Measurements from ENCODE around the gene ICE1. TPM values are rescaled to one million over a fixed set of nuclear protein-coding genes. Genes with fewer than 3 reads are reported as not detected.
"Not testable (repeated sequence)": the region's sequence is repeated elsewhere in the genome, so short reads cannot be mapped to it uniquely, and the experiment has no call there.

The ICE1 gene
- polyA plus RNA-seq, 10 donors: 22.0 to 31.8 (median 26.6) TPM

GRCh38 chr5:5436203-5436760, 13.8 kb downstream of the ICE1 start:
- DNase-seq: no peak

- no peak for DNase-seq
These were observed 15.0 kb downstream of the ICE1 start for GRCh38 chr5:5437227-5438172.

GRCh38 chr5:5451863-5452262, 29.4 kb downstream of the ICE1 start:
- DNase-seq: no peak

GRCh38 chr5:5453131-5453530, 30.7 kb downstream of the ICE1 start:
- no peak for DNase-seq

GRCh38 chr5:5454391-5454790, 31.9 kb downstream of the ICE1 start:
- no peak for DNase-seq

GRCh38 chr5:5456858-5457257, 34.4 kb downstream of the ICE1 start:
- DNase-seq: no peak

- no peak for DNase-seq
These were observed 37.8 kb downstream of the ICE1 start for GRCh38 chr5:5460311-5460710.

GRCh38 chr5:5461012-5461411, 38.5 kb downstream of the ICE1 start:
- no peak for DNase-seq

- DNase-seq: no peak
These were observed 41.7 kb downstream of the ICE1 start for GRCh38 chr5:5464036-5464715.

GRCh38 chr5:5466227-5466626, 43.8 kb downstream of the ICE1 start:
- no peak for DNase-seq

- peak in 1 of 3 donors; percentile 6 for DNase-seq
These were observed 45.3 kb downstream of the ICE1 start for GRCh38 chr5:5467737-5468136.

- no peak for DNase-seq
These were observed 48.5 kb downstream of the ICE1 start for GRCh38 chr5:5470933-5471332.

GRCh38 chr5:5473226-5473625, 50.7 kb downstream of the ICE1 start:
- DNase-seq: no peak

- no peak for DNase-seq
These were observed 52.5 kb downstream of the ICE1 start for GRCh38 chr5:5474961-5475360.

GRCh38 chr5:5475975-5476374, 53.5 kb downstream of the ICE1 start:
- no peak for DNase-seq

- not testable (repeated sequence) for DNase-seq
These were observed 57.1 kb downstream of the ICE1 start for GRCh38 chr5:5479578-5479977.

GRCh38 chr5:5480481-5481111, 58.1 kb downstream of the ICE1 start:
- no peak for DNase-seq

GRCh38 chr5:5481206-5481605, 58.7 kb downstream of the ICE1 start:
- no peak for DNase-seq

- no peak for DNase-seq
These were observed 59.2 kb downstream of the ICE1 start for GRCh38 chr5:5481633-5482032.

GRCh38 chr5:5483350-5483749, 60.9 kb downstream of the ICE1 start:
- no peak for DNase-seq

GRCh38 chr5:5483880-5484598, 61.6 kb downstream of the ICE1 start:
- no peak for DNase-seq

- no peak for DNase-seq
These were observed 63.6 kb downstream of the ICE1 start for GRCh38 chr5:5486122-5486521.

All from muscle of back (tissue), 11 donors.